Mesendoderm (in vitro differentiated cells): Measurements from ENCODE around the gene SAMSN1.

Experiments
- DNase-seq: peaks from one replicate; pipeline ENCODE4 v3.0.0; 2013
- H2AK5ac ChIP-seq: 2 replicates; pipeline ENCODE4 v1.6.1; 2013; ENCODE audit warnings: low read length, inconsistent platforms
- H2BK120ac ChIP-seq: 2 replicates; pipeline ENCODE4 v1.6.1; 2013; ENCODE audit warnings: low read depth, mild to moderate bottlenecking, low read length, moderate library complexity, mixed read lengths
- H2BK15ac ChIP-seq: replicated peaks from 2 replicates; pipeline ENCODE4 v1.6.1; 2013; ENCODE audit warnings: low read depth, mild to moderate bottlenecking, moderate library complexity
- H2BK5ac ChIP-seq: 2 replicates; pipeline ENCODE4 v1.6.1; 2013; ENCODE audit warnings: low read length, inconsistent platforms
- H3K18ac ChIP-seq: 2 replicates; pipeline ENCODE4 v1.6.1; 2013; ENCODE audit warnings: mild to moderate bottlenecking, low read length, mixed read lengths
- H3K23ac ChIP-seq: one replicate; pipeline ENCODE4 v1.6.1; 2013; ENCODE audit warnings: low read length
- H3K27ac ChIP-seq: 2 replicates; pipeline ENCODE4 v1.5.1; 2013; ENCODE audit warnings: low read depth, mild to moderate bottlenecking, inconsistent platforms, low read length, moderate library complexity
- H3K27me3 ChIP-seq: 2 replicates; pipeline ENCODE4 v1.6.1; 2013; ENCODE audit warnings: low read length, control low read depth, mild to moderate bottlenecking, inconsistent platforms; ENCODE audit not compliant: insufficient read depth, poor library complexity
- H3K36me3 ChIP-seq: 2 replicates; pipeline ENCODE4 v1.6.1; 2013; ENCODE audit warnings: low read length, inconsistent platforms; ENCODE audit not compliant: control insufficient read depth, insufficient read depth
- H3K4ac ChIP-seq: one replicate; pipeline ENCODE4 v1.6.1; 2013; ENCODE audit warnings: low read depth, mild to moderate bottlenecking, low read length, moderate library complexity
- H3K4me1 ChIP-seq: 2 replicates; pipeline ENCODE4 v1.6.1; 2013; ENCODE audit warnings: low read depth, low read length, inconsistent platforms; ENCODE audit not compliant: control insufficient read depth
- H3K4me2 ChIP-seq: 2 replicates; pipeline ENCODE4 v1.6.1; 2013; ENCODE audit warnings: low read length
- H3K4me3 ChIP-seq: 2 replicates; pipeline ENCODE4 v1.5.1; 2013; ENCODE audit warnings: mild to moderate bottlenecking, low read length
- H3K56ac ChIP-seq: one replicate; pipeline ENCODE4 v1.6.1; 2013; ENCODE audit warnings: low read length
- H3K79me1 ChIP-seq: 2 replicates; pipeline ENCODE4 v1.6.1; 2013; ENCODE audit warnings: low read length, inconsistent platforms
- H3K79me2 ChIP-seq: 2 replicates; pipeline ENCODE4 v1.6.1; 2013; ENCODE audit warnings: mild to moderate bottlenecking, low read length; ENCODE audit not compliant: control insufficient read depth, insufficient read depth
- H3K9ac ChIP-seq: 2 replicates; pipeline ENCODE4 v1.6.1; 2013; ENCODE audit warnings: low read length, inconsistent platforms
- H4K5ac ChIP-seq: one replicate; pipeline ENCODE4 v1.6.1; 2013; ENCODE audit warnings: low read length
- H4K8ac ChIP-seq: one replicate; pipeline ENCODE4 v1.6.1; 2013; ENCODE audit warnings: low read depth, mild to moderate bottlenecking, control low read depth, low read length, moderate library complexity
- WGBS: extraction: QIAGEN DNeasy Blood & Tissue Kit; methylation state at CpG from one replicate; pipeline ENCODE4 v1.1.7; 2013; ENCODE audit warnings: low lambda C conversion rate, missing lambda C conversion rate; ENCODE audit not compliant: insufficient coverage; ENCODE audit errors: extremely low coverage; 5-methylcytosine and 5-hydroxymethylcytosine counted together

SAMSN1 gene

GRCh38 chr21:14560555-14560954, 14.4 kb upstream of the SAMSN1 start:
- no peak overlapping the region for H3K56ac ChIP-seq
- H3K36me3 ChIP-seq: no peaks in the 10 kb centered on the region
- H2BK120ac ChIP-seq: no peak overlapping the region
- no peak overlapping the region for H2AK5ac ChIP-seq
- H3K79me2 ChIP-seq: no peaks in the 10 kb centered on the region
- no peak overlapping the region for H3K4ac ChIP-seq
- no peak for DNase-seq
- no peak overlapping the region for H3K4me3 ChIP-seq
- H4K8ac ChIP-seq: no peak overlapping the region
- H3K27ac ChIP-seq: no peak overlapping the region
- no peak overlapping the region for H3K9ac ChIP-seq
- no peak overlapping the region for H2BK5ac ChIP-seq
- no peak overlapping the region for H3K4me2 ChIP-seq
- H4K5ac ChIP-seq: no peak overlapping the region
- H3K27me3 ChIP-seq: no peaks in the 10 kb centered on the region
- H2BK15ac ChIP-seq: no peak overlapping the region
- WGBS: no CpG with 5 or more reads among the region's 4 CpGs
- H3K79me1 ChIP-seq: no peaks in the 10 kb centered on the region
- no peaks in the 10 kb centered on the region for H3K4me1 ChIP-seq
- H3K18ac ChIP-seq: no peak overlapping the region
- no peak overlapping the region for H3K23ac ChIP-seq

GRCh38 chr21:14560139-14560538, 14.0 kb upstream of the SAMSN1 start:
- Histone ChIP-seq H3K4me1 (no peaks in the 10 kb centered on the region), H2AK5ac (no peak overlapping the region), H3K18ac (no peak overlapping the region), H2BK15ac (no peak overlapping the region), H3K56ac (no peak overlapping the region), H3K4ac (no peak overlapping the region), H3K23ac (no peak overlapping the region), H4K8ac (no peak overlapping the region), H3K36me3 (no peaks in the 10 kb centered on the region), H3K4me3 (no peak overlapping the region), H3K9ac (no peak overlapping the region), H3K27me3 (no peaks in the 10 kb centered on the region), H3K79me2 (no peaks in the 10 kb centered on the region), H3K79me1 (no peaks in the 10 kb centered on the region), H3K4me2 (no peak overlapping the region), H3K27ac (no peak overlapping the region), H4K5ac (no peak overlapping the region), H2BK5ac (no peak overlapping the region), H2BK120ac (no peak overlapping the region)
- no peak for DNase-seq

- Histone ChIP-seq H4K8ac (no peak overlapping the region), H3K79me2 (no peaks in the 10 kb centered on the region), H3K79me1 (no peaks in the 10 kb centered on the region), H2BK15ac (no peak overlapping the region), H3K4me1 (no peaks in the 10 kb centered on the region), H3K9ac (no peak overlapping the region), H3K4me2 (no peak overlapping the region), H3K27me3 (no peaks in the 10 kb centered on the region), H2BK5ac (no peak overlapping the region), H3K4me3 (no peak overlapping the region), H3K27ac (no peak overlapping the region), H3K4ac (no peak overlapping the region), H3K23ac (no peak overlapping the region), H3K18ac (no peak overlapping the region), H2BK120ac (no peak overlapping the region), H4K5ac (no peak overlapping the region), H3K36me3 (no peaks in the 10 kb centered on the region), H2AK5ac (no peak overlapping the region), H3K56ac (no peak overlapping the region)
- DNase-seq: no peak
Observed at GRCh38 chr21:14559102-14559501, 13.0 kb upstream of the SAMSN1 start.

GRCh38 chr21:14557413-14557812, 11.3 kb upstream of the SAMSN1 start:
- Histone ChIP-seq H3K27ac (no peak overlapping the region), H2BK5ac (no peak overlapping the region), H3K4ac (no peak overlapping the region), H3K36me3 (no peaks in the 10 kb centered on the region), H4K8ac (no peak overlapping the region), H3K4me2 (no peak overlapping the region), H3K56ac (no peak overlapping the region), H3K18ac (no peak overlapping the region), H3K27me3 (no peaks in the 10 kb centered on the region), H3K9ac (no peak overlapping the region), H3K23ac (no peak overlapping the region), H2BK15ac (no peak overlapping the region), H3K79me1 (no peaks in the 10 kb centered on the region), H3K4me3 (no peak overlapping the region), H2AK5ac (no peak overlapping the region), H4K5ac (no peak overlapping the region), H3K4me1 (no peaks in the 10 kb centered on the region), H3K79me2 (no peaks in the 10 kb centered on the region), H2BK120ac (no peak overlapping the region)
- DNase-seq: no peak
- WGBS: no CpG with 5 or more reads among the region's 5 CpGs

GRCh38 chr21:14554948-14555347, 8.8 kb upstream of the SAMSN1 start:
- Histone ChIP-seq H4K5ac (no peak overlapping the region), H3K9ac (no peak overlapping the region), H2BK15ac (no peak overlapping the region), H3K79me1 (no peaks in the 10 kb centered on the region), H3K27me3 (no peaks in the 10 kb centered on the region), H3K4me2 (no peak overlapping the region), H4K8ac (no peak overlapping the region), H3K56ac (no peak overlapping the region), H2BK5ac (no peak overlapping the region), H3K4me3 (no peak overlapping the region), H3K23ac (no peak overlapping the region), H3K18ac (no peak overlapping the region), H3K79me2 (no peaks in the 10 kb centered on the region), H3K4me1 (no peaks in the 10 kb centered on the region), H3K36me3 (no peaks in the 10 kb centered on the region), H3K4ac (no peak overlapping the region), H2BK120ac (no peak overlapping the region), H2AK5ac (no peak overlapping the region), H3K27ac (no peak overlapping the region)
- peak; percentile 1 for DNase-seq
- WGBS: no CpG with 5 or more reads among the region's 1 CpG

GRCh38 chr21:14553422-14553821, 7.3 kb upstream of the SAMSN1 start:
- Histone ChIP-seq H3K56ac (no peak overlapping the region), H3K4me2 (no peak overlapping the region), H4K8ac (no peak overlapping the region), H3K36me3 (no peaks in the 10 kb centered on the region), H2BK120ac (no peak overlapping the region), H3K27ac (no peak overlapping the region), H3K4ac (no peak overlapping the region), H4K5ac (no peak overlapping the region), H3K79me2 (no peaks in the 10 kb centered on the region), H3K27me3 (no peaks in the 10 kb centered on the region), H3K4me1 (no peaks in the 10 kb centered on the region), H3K18ac (no peak overlapping the region), H2AK5ac (no peak overlapping the region), H2BK5ac (no peak overlapping the region), H3K9ac (no peak overlapping the region), H3K79me1 (no peaks in the 10 kb centered on the region), H2BK15ac (no peak overlapping the region), H3K4me3 (no peak overlapping the region), H3K23ac (no peak overlapping the region)
- no peak for DNase-seq
- no CpG with 5 or more reads among the region's 2 CpGs for WGBS
